ENCODE measurements around the gene DNAH3.

DNAH3 gene

DNA sequence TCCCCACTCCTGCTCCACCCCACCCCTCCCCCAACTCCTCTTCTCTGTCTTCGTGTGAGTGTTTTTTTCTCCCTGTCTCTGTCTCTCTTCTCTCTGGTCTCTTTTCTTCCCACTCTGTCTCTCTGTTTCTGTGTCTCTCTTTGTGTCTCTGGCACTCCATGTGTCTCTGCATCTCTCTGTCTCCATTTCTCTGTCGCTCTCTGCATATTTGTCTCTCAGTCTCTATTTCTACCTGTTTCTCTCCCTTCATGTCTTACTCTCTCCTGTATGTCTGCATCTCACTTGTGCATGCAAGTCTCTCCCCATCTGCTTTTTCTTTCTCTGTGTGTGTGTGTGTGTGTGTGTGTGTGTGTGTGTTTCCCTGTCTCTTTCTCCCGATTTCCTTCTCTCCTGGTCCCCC lies 181.9 kb downstream of the DNAH3 start:
- TF ChIP-seq, protein P1, sequence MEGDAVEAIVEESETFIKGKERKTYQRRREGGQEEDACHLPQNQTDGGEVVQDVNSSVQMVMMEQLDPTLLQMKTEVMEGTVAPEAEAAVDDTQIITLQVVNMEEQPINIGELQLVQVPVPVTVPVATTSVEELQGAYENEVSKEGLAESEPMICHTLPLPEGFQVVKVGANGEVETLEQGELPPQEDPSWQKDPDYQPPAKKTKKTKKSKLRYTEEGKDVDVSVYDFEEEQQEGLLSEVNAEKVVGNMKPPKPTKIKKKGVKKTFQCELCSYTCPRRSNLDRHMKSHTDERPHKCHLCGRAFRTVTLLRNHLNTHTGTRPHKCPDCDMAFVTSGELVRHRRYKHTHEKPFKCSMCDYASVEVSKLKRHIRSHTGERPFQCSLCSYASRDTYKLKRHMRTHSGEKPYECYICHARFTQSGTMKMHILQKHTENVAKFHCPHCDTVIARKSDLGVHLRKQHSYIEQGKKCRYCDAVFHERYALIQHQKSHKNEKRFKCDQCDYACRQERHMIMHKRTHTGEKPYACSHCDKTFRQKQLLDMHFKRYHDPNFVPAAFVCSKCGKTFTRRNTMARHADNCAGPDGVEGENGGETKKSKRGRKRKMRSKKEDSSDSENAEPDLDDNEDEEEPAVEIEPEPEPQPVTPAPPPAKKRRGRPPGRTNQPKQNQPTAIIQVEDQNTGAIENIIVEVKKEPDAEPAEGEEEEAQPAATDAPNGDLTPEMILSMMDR (IDR thresholded peaks at IDR 0.05; ENCODE audit: low read depth, low read length, missing control alignments) = no peak

DNA sequence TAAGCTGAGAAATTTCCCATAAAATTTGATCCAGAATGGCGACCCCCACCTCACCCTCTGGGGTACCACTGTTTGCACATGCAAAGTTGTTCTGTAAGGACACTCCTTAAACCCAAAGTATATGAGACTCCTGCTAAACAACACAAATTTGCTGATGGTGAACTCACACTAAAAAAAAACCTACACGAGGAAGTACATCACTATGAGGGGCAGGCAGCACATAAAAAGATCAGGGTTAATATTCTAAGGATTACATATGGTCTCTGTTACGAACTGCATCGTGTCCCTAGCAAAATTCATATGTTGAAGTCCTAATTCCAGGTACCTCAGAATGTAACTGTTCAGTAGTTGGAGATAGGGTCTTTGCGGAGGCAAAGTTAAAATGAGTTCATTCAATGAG lies 189.7 kb downstream of the DNAH3 start:
- H3K4me3 ChIP-seq (replicated peaks; ENCODE audit: low read depth, low read length) = no peak overlapping the region
- DNase-seq (ENCODE audit: extremely low read depth, low read depth) = no peak
- TF ChIP-seq, protein P1 (IDR thresholded peaks at IDR 0.05; ENCODE audit: low read depth, low read length, missing control alignments) = no peak

More for the DNA sequence above, 181.9 kb downstream of the DNAH3 start:
- no peak for DNase-seq (ENCODE audit: extremely low read depth, low read depth)
- H3K4me3 ChIP-seq (replicated peaks; ENCODE audit: low read depth, low read length) = no peak overlapping the region

GRCh38 chr16:20957153-20957552 lies 193.5 kb downstream of the DNAH3 start:
- no peak for DNase-seq (ENCODE audit: extremely low read depth, low read depth)
- TF ChIP-seq, protein P1 (IDR thresholded peaks at IDR 0.05; ENCODE audit: low read depth, low read length, missing control alignments) = no peak
- H3K4me3 ChIP-seq (replicated peaks; ENCODE audit: low read depth, low read length) = no peak overlapping the region

GRCh38 chr16:20956319-20956718 lies 194.3 kb downstream of the DNAH3 start:
- no peak overlapping the region for H3K4me3 ChIP-seq (replicated peaks; ENCODE audit: low read depth, low read length)
- peak; percentile 6 for DNase-seq (ENCODE audit: extremely low read depth, low read depth)
- TF ChIP-seq, protein P1 (IDR thresholded peaks at IDR 0.05; ENCODE audit: low read depth, low read length, missing control alignments) = no peak

- TF ChIP-seq, protein P1 (IDR thresholded peaks at IDR 0.05; ENCODE audit: low read depth, low read length, missing control alignments) = no peak
- no peak for DNase-seq (ENCODE audit: extremely low read depth, low read depth)
Measured at GRCh38 chr16:20954574-20954973, 196.1 kb downstream of the DNAH3 start.

DNA sequence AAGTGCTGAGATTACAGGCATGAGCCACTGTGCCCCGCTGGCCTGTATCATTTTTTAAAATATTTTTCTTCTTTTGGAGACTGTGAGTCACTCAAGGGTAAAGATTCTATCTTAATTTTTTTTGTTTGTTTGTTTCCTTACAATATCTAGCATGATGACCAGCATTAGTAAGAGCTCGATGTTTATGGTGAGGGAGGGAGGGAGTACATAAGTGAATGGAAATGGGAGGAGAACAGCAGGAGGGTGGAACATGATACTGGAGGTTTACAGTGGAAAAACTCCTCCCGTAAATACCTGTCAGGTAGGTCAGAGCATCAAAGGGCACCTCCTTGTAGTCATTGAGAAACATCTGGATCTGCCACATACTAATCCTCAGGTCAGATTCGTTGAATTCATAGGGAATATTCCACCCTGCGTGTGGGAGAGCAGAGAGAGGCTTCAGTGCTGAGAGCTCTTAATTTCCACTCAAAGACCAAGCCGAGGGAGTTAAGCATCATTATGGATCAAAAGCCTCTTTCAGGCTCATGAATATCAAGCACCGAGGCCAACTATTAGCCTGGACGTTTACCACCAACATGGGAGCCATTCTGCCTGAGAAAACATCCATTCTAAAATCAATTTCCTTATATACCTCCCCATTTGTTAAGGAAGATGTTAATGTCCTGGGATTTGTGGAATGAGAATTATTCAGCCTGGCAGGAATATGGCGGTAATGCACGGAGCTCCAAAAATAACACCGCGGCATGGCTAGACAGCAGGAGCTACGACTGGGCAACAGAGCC lies 198.3 kb downstream of the DNAH3 start:
- H3K4me3 ChIP-seq (replicated peaks; ENCODE audit: low read depth, low read length) = no peak overlapping the region

More at GRCh38 chr16:20954574-20954973, 196.1 kb downstream of the DNAH3 start:
- H3K4me3 ChIP-seq (replicated peaks; ENCODE audit: low read depth, low read length) = no peak overlapping the region

More for the DNA sequence above, 198.3 kb downstream of the DNAH3 start:
- DNase-seq (ENCODE audit: extremely low read depth, low read depth) = no peak
- TF ChIP-seq, protein P1 (IDR thresholded peaks at IDR 0.05; ENCODE audit: low read depth, low read length, missing control alignments) = no peak

Measured in HFF-Myc (cell line).